SK-N-SH treated with all-trans-retinoic acid at 6 μM for 48 hours (cell line): Measurements from ENCODE around the gene ARHGAP10.

ENCODE experiments used
- ATAC-seq: fragments of 200-7000 bp; cut with Tn5 transposase; 3 replicates; pipeline ENCODE4 v1.9.1; 2020; ENCODE audit warnings: mild to moderate bottlenecking, moderate library complexity
- ARNTL ChIP-seq: fragments of 450-650 bp; formaldehyde crosslinking; IDR thresholded peaks from 2 replicates; pipeline ENCODE4 v1.5.0; 2020; ENCODE audit warnings: low read depth, mild to moderate bottlenecking, moderate library complexity, borderline replicate concordance
- BACH2 ChIP-seq: fragments of 250-450 bp; sonication (Bioruptor Pico); IDR thresholded peaks from 2 replicates; pipeline ENCODE4 v1.9.0; 2021; ENCODE audit warnings: mild to moderate bottlenecking, borderline replicate concordance
- CREB5 ChIP-seq: fragments of 250-450 bp; sonication (Bioruptor Pico); IDR thresholded peaks from 2 replicates; pipeline ENCODE4 v1.5.1; 2020; ENCODE audit warnings: low read depth, mild to moderate bottlenecking, moderate library complexity
- CSDC2 ChIP-seq: fragments of 250-450 bp; sonication (Bioruptor Pico); IDR thresholded peaks from 2 replicates; pipeline ENCODE4 v1.5.0; 2020; ENCODE audit warnings: mild to moderate bottlenecking, moderate library complexity
- CSRNP3 ChIP-seq: fragments of 250-450 bp; sonication (Bioruptor Pico); IDR thresholded peaks from 2 replicates; pipeline ENCODE4 v1.5.1; 2021; ENCODE audit warnings: mild to moderate bottlenecking, moderate library complexity
- ESRRG ChIP-seq: fragments of 250-450 bp; sonication (Bioruptor Pico); IDR thresholded peaks from 2 replicates; pipeline ENCODE4 v1.6.1; 2021; ENCODE audit warnings: mild to moderate bottlenecking
- ISL1 ChIP-seq: fragments of 250-450 bp; sonication (Bioruptor Pico); IDR thresholded peaks from 2 replicates; pipeline ENCODE4 v2.1.2; 2022; ENCODE audit warnings: mild to moderate bottlenecking, moderate library complexity
- OSR1 ChIP-seq: fragments of 250-450 bp; sonication (Bioruptor Pico); IDR thresholded peaks from 2 replicates; pipeline ENCODE4 v1.8.0; 2022; ENCODE audit warnings: moderate library complexity, mild to moderate bottlenecking, inconsistent platforms
- PATZ1 ChIP-seq: fragments of 250-450 bp; sonication (Bioruptor Pico); IDR thresholded peaks from 2 replicates; pipeline ENCODE4 v1.8.0; 2020; ENCODE audit warnings: mild to moderate bottlenecking, moderate library complexity, borderline replicate concordance
- POU6F1 ChIP-seq: fragments of 250-450 bp; sonication (Bioruptor Pico); IDR thresholded peaks from 2 replicates; pipeline ENCODE4 v1.8.0; 2021; ENCODE audit warnings: low read depth, mild to moderate bottlenecking, moderate library complexity, borderline replicate concordance
- PPARA ChIP-seq: fragments of 250-450 bp; sonication (Bioruptor Pico); IDR thresholded peaks from 2 replicates; pipeline ENCODE4 v1.5.0; 2020; ENCODE audit warnings: mild to moderate bottlenecking, borderline replicate concordance
- RARB ChIP-seq: fragments of 250-450 bp; sonication (Bioruptor Pico); IDR thresholded peaks from 2 replicates; pipeline ENCODE4 v1.8.0; 2021; ENCODE audit warnings: mild to moderate bottlenecking, moderate library complexity
- TCF4 ChIP-seq: fragments of 250-450 bp; sonication (Bioruptor Pico); IDR thresholded peaks from 2 replicates; pipeline ENCODE4 v1.8.0; 2021; ENCODE audit warnings: mild to moderate bottlenecking, moderate library complexity, borderline replicate concordance
- TOX ChIP-seq: fragments of 250-450 bp; sonication (Bioruptor Pico); IDR thresholded peaks from 2 replicates; pipeline ENCODE4 v1.8.0; 2021; ENCODE audit warnings: mild to moderate bottlenecking, moderate library complexity, borderline replicate concordance
- ZC3H10 ChIP-seq: fragments of 250-450 bp; sonication (Bioruptor Pico); IDR thresholded peaks from 2 replicates; pipeline ENCODE4 v1.5.1; 2021; ENCODE audit warnings: mild to moderate bottlenecking, moderate library complexity
- ZFP3 ChIP-seq: fragments of 250-450 bp; sonication (Bioruptor Pico); IDR thresholded peaks from 2 replicates; pipeline ENCODE4 v1.5.0; 2020; ENCODE audit warnings: mild to moderate bottlenecking, moderate library complexity
- ZFP30 ChIP-seq: fragments of 450-650 bp; formaldehyde crosslinking; IDR thresholded peaks from 2 replicates; pipeline ENCODE4 v1.5.0; 2022; ENCODE audit warnings: mild to moderate bottlenecking, moderate library complexity
- ZNF565 ChIP-seq: fragments of 450-650 bp; formaldehyde crosslinking; conservative IDR thresholded peaks from 2 replicates; pipeline ENCODE4 v1.5.0; 2020; ENCODE audit warnings: low read depth, mild to moderate bottlenecking, moderate library complexity
- ZNF70 ChIP-seq: fragments of 450-650 bp; formaldehyde crosslinking; IDR thresholded peaks from 2 replicates; pipeline ENCODE4 v1.5.0; 2020; ENCODE audit warnings: mild to moderate bottlenecking, moderate library complexity

The ARHGAP10 gene

GRCh38 chr4:148021686-148022085 is 289.8 kb downstream of the ARHGAP10 start:
- no peak for ATAC-seq
- no peak for TF ChIP-seq TCF4 (CRISPR knock-in tag)
- TF ChIP-seq TOX (CRISPR knock-in tag), result no peak
- TF ChIP-seq BACH2, result no peak
- TF ChIP-seq ISL1 (CRISPR knock-in tag), result no peak
- TF ChIP-seq CSRNP3, result no peak
- no peak for TF ChIP-seq ZNF70
- no peak for TF ChIP-seq ESRRG
- no peak for TF ChIP-seq ARNTL (CRISPR knock-in tag)
- no peak for TF ChIP-seq ZFP30 (CRISPR knock-in tag)
- no peak for TF ChIP-seq CREB5
- TF ChIP-seq RARB (CRISPR knock-in tag), result no peak
- no peak for TF ChIP-seq POU6F1 (CRISPR knock-in tag)
- TF ChIP-seq PPARA (CRISPR knock-in tag), result no peak
- TF ChIP-seq CSDC2, result no peak
- no peak for TF ChIP-seq ZNF565 (CRISPR knock-in tag)
- TF ChIP-seq ZFP3, result no peak
- no peak for TF ChIP-seq OSR1 (CRISPR knock-in tag)
- TF ChIP-seq PATZ1 (CRISPR knock-in tag), result no peak

GRCh38 chr4:148022975-148023374 is 291.1 kb downstream of the ARHGAP10 start:
- TF ChIP-seq ZNF70 (no peak), ZNF565 (CRISPR knock-in tag) (no peak), PPARA (CRISPR knock-in tag) (no peak), PATZ1 (CRISPR knock-in tag) (no peak), CSRNP3 (no peak)
- ATAC-seq, result no peak

- ATAC-seq, result no peak
- TF ChIP-seq CREB5 (no peak), ZFP3 (no peak), CSRNP3 (no peak), POU6F1 (CRISPR knock-in tag) (no peak), ZC3H10 (CRISPR knock-in tag) (no peak)
Observed at GRCh38 chr4:148023512-148024181, 291.8 kb downstream of the ARHGAP10 start.
